Breast epithelium (tissue), 4 donors: ENCODE data around the gene DNAJC3. TPM values are rescaled to one million over a fixed set of nuclear protein-coding genes. Genes with fewer than 3 reads are reported as not detected.
"Not testable (repeated sequence)": the region's sequence is repeated elsewhere in the genome, so short reads cannot be mapped to it uniquely, and the experiment has no call there.

Experiments
- DNase-seq, 2 donors: peaks; one replicate each; pipeline ENCODE4 v3.0.0-alpha.2; 2019; ENCODE audit warnings: low spot score in 2 of 2
- H3K27ac ChIP-seq, 2 donors: fragments of 200-600 bp; sonication (generic) in 1 of 2; one replicate each; pipeline ENCODE4 v1.5.1; 2016 to 2019; ENCODE audit warnings: mild to moderate bottlenecking in 1 of 2
- H3K27me3 ChIP-seq, 2 donors: fragments of 200-600 bp; sonication (generic) in 1 of 2; one replicate each; pipeline versions ENCODE4 v1.5.1 to v1.6.0; 2017 to 2019; ENCODE audit warnings: control low read depth in 1 of 2, mild to moderate bottlenecking in 1 of 2
- H3K36me3 ChIP-seq: fragments of 200-600 bp; one replicate; pipeline ENCODE4 v1.5.1; 2019
- H3K4me1 ChIP-seq, 2 donors: fragments of 200-600 bp; sonication (generic); one replicate each; pipeline ENCODE4 v1.5.1; 2016 to 2019; ENCODE audit warnings: control low read depth in 1 of 2
- H3K4me3 ChIP-seq, 3 donors: fragments of 200-600 bp; sonication (generic); 1 replicate in 2 of 3; 2 replicates in 1 of 3; pipeline ENCODE4 v1.5.1; 2016 to 2019; ENCODE audit warnings: mild to moderate bottlenecking in 3 of 3, moderate library complexity in 2 of 3
- H3K9me3 ChIP-seq, 2 donors: fragments of 200-600 bp; sonication (generic) in 1 of 2; one replicate each; pipeline ENCODE4 v1.5.1; 2016 to 2019; ENCODE audit warnings: control low read depth in 1 of 2
- POLR2A ChIP-seq: fragments of 450-650 bp; IDR thresholded peaks from one replicate; pipeline ENCODE4 v1.6.1; 2016; ENCODE audit warnings: antibody characterized with exemption, mild to moderate bottlenecking, moderate library complexity
- POLR2AphosphoS5 ChIP-seq, 3 donors: sonication (generic); formaldehyde crosslinking; IDR thresholded peaks; one replicate each; pipeline ENCODE4 v1.6.1; 2017; ENCODE audit warnings: antibody characterized with exemption in 3 of 3
- intact Hi-C: fragments of 100-400 bp; cut with DNase I; formaldehyde crosslinking; loops from one replicate; pipeline ENCODE4 v1.15.1; 2023; ENCODE audit warnings: low total_unique reads
- total RNA-seq, 3 donors: library from RNA; depleted of rRNA; stranded (reverse); fragments of >200 nt; gene quantifications; one replicate each; pipeline ENCODE4 v1.1.0, GENCODE V29; 2016
- TF ChIP-seq, protein P1 (sequence below), 3 donors: fragments of 450-650 bp; IDR thresholded peaks; one replicate each; pipeline ENCODE4 v1.5.1; 2016 to 2017; ENCODE audit warnings: antibody characterized with exemption in 3 of 3, mild to moderate bottlenecking in 3 of 3, moderate library complexity in 3 of 3

Gene DNAJC3
- total RNA-seq, 3 donors from 2014 or later = 44.3 to 62.3 (median 60.3) TPM

DNA sequence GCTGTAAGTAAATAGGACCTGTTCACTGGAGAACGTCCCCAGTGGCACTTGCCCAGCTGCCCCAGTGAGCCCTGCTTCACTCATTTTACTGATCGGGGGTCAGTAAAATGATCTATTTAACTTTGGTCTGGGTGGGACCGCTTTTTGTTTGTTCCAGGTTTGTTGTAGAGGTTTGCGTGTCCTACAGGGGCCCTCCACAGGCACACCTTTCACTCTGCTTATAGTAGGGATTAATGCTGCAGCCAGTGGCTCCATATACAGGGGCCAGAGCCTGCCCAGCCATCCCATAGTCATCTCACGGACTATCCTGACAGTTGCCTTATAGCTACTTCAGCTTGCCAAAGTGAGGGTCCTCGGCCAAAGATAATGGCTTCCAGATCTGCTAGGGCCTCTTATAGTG, 104.1 kb downstream of the DNAJC3 start:
- intact Hi-C loops = no loop called here

GRCh38 chr13:95781940-95782339, 105.0 kb downstream of the DNAJC3 start:
- H3K27ac ChIP-seq, intact Hi-C loops, H3K27me3 ChIP-seq, H3K36me3 ChIP-seq, H3K4me1 ChIP-seq, H3K4me3 ChIP-seq, DNase-seq, H3K9me3 ChIP-seq: not testable (repeated sequence)

More for the DNA sequence above, 104.1 kb downstream of the DNAJC3 start:
- no peaks in the 10 kb centered on the region for H3K4me1 ChIP-seq
- TF ChIP-seq POLR2A (no peak), POLR2AphosphoS5 (IDR thresholded peaks at IDR 0.05) (no peak)
- TF ChIP-seq, protein P1, sequence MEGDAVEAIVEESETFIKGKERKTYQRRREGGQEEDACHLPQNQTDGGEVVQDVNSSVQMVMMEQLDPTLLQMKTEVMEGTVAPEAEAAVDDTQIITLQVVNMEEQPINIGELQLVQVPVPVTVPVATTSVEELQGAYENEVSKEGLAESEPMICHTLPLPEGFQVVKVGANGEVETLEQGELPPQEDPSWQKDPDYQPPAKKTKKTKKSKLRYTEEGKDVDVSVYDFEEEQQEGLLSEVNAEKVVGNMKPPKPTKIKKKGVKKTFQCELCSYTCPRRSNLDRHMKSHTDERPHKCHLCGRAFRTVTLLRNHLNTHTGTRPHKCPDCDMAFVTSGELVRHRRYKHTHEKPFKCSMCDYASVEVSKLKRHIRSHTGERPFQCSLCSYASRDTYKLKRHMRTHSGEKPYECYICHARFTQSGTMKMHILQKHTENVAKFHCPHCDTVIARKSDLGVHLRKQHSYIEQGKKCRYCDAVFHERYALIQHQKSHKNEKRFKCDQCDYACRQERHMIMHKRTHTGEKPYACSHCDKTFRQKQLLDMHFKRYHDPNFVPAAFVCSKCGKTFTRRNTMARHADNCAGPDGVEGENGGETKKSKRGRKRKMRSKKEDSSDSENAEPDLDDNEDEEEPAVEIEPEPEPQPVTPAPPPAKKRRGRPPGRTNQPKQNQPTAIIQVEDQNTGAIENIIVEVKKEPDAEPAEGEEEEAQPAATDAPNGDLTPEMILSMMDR (IDR thresholded peaks at IDR 0.05) = no peak
- no peaks in the 10 kb centered on the region for H3K9me3 ChIP-seq
- H3K4me3 ChIP-seq = no peak overlapping the region
- H3K27ac ChIP-seq = no peak overlapping the region
- no peak for DNase-seq
- H3K36me3 ChIP-seq = no peaks in the 10 kb centered on the region
- no peaks in the 10 kb centered on the region for H3K27me3 ChIP-seq

- intact Hi-C loops = no loop called here
- TF ChIP-seq POLR2AphosphoS5 (IDR thresholded peaks at IDR 0.05) (no peak), POLR2A (no peak)
- TF ChIP-seq, protein P1 (IDR thresholded peaks at IDR 0.05) = no peak
- no peaks in the 10 kb centered on the region for H3K27me3 ChIP-seq
Measured at GRCh38 chr13:95783747-95784146, 106.8 kb downstream of the DNAJC3 start.

GRCh38 chr13:95784161-95784899, 107.4 kb downstream of the DNAJC3 start:
- Histone ChIP-seq H3K36me3 (no peaks in the 10 kb centered on the region), H3K4me1 (no peaks in the 10 kb centered on the region), H3K27ac (no peak overlapping the region), H3K27me3 (no peaks in the 10 kb centered on the region), H3K4me3 (no peak overlapping the region), H3K9me3 (no peaks in the 10 kb centered on the region)
- TF ChIP-seq, protein P1 (IDR thresholded peaks at IDR 0.05) = no peak
- TF ChIP-seq POLR2AphosphoS5 (IDR thresholded peaks at IDR 0.05) = no peak
- TF ChIP-seq POLR2A = no peak
- intact Hi-C loops = no loop called here
- no peak for DNase-seq

More at GRCh38 chr13:95783747-95784146, 106.8 kb downstream of the DNAJC3 start:
- no peaks in the 10 kb centered on the region for H3K4me1 ChIP-seq
- H3K36me3 ChIP-seq = no peaks in the 10 kb centered on the region
- H3K27ac ChIP-seq = no peak overlapping the region
- no peak for DNase-seq
- H3K9me3 ChIP-seq = no peaks in the 10 kb centered on the region
- H3K4me3 ChIP-seq = no peak overlapping the region

DNA sequence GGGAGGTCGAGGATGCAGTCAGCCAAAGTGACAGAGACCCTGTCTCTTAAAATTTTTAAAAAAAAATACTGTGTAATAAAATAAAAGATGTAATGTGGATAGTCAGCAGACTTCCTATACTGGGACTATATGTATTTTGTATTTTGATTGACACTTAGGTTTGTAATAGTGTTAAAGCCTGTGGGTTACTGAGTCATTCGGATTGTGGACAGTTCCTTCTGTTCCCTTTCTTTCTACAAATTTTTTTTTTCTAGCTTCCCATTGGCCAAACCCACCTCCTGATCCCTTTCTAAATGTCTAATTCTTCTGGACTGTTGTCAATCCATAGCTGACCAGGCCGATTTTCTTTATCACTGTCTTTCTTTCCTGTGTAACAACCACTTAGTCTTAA, 108.0 kb downstream of the DNAJC3 start:
- Histone ChIP-seq H3K4me3 (no peak overlapping the region), H3K36me3 (no peaks in the 10 kb centered on the region), H3K27ac (no peak overlapping the region), H3K9me3 (no peaks in the 10 kb centered on the region), H3K4me1 (no peaks in the 10 kb centered on the region), H3K27me3 (no peaks in the 10 kb centered on the region)
- no peak for DNase-seq
- TF ChIP-seq POLR2AphosphoS5 (IDR thresholded peaks at IDR 0.05) (no peak), POLR2A (no peak)
- TF ChIP-seq, protein P1 (IDR thresholded peaks at IDR 0.05) = no peak
- intact Hi-C loops = no loop called here
